ENCODE data around the gene ALPG.

DNA sequence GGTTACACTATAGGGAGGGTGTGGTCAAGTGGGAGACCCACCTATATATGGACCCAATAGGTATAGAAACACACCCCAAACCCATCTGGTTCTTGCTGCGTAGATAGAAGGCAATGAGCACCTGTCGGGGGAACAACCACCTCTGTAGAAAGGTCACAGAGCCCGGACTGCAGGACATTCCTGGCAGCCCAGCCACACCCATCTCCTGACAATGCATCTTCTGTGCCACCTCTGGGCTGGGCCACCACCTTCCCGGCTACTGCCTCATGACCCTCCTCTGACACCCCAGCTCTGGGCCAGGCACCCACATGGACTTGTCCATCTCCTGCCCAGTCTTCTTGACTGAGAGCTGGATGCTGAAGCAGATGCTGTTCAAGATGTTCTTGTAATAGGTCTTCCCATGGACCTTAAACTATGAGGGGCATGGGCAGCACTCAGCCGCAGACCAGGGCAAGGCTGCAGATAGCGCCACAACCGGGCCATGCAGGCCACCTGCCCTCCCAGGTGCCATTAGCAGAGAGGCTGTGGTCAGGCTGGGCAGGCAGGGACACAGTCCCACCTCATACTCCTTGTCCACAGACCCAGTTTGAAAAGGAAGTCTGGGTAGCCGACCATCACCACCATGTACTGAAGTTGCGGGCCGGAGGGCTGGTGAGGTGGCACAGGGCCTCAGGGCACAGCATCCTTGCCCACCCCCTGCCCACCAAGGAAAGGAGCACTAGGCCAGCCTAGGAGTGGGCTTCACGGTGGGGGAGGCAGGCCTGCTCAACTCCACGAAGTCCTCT lies 9.3 kb downstream of the ALPG start:
- TF ChIP-seq, protein P1, sequence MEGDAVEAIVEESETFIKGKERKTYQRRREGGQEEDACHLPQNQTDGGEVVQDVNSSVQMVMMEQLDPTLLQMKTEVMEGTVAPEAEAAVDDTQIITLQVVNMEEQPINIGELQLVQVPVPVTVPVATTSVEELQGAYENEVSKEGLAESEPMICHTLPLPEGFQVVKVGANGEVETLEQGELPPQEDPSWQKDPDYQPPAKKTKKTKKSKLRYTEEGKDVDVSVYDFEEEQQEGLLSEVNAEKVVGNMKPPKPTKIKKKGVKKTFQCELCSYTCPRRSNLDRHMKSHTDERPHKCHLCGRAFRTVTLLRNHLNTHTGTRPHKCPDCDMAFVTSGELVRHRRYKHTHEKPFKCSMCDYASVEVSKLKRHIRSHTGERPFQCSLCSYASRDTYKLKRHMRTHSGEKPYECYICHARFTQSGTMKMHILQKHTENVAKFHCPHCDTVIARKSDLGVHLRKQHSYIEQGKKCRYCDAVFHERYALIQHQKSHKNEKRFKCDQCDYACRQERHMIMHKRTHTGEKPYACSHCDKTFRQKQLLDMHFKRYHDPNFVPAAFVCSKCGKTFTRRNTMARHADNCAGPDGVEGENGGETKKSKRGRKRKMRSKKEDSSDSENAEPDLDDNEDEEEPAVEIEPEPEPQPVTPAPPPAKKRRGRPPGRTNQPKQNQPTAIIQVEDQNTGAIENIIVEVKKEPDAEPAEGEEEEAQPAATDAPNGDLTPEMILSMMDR (IDR thresholded peaks at IDR 0.05) = no peak
- TF ChIP-seq, protein P2, sequence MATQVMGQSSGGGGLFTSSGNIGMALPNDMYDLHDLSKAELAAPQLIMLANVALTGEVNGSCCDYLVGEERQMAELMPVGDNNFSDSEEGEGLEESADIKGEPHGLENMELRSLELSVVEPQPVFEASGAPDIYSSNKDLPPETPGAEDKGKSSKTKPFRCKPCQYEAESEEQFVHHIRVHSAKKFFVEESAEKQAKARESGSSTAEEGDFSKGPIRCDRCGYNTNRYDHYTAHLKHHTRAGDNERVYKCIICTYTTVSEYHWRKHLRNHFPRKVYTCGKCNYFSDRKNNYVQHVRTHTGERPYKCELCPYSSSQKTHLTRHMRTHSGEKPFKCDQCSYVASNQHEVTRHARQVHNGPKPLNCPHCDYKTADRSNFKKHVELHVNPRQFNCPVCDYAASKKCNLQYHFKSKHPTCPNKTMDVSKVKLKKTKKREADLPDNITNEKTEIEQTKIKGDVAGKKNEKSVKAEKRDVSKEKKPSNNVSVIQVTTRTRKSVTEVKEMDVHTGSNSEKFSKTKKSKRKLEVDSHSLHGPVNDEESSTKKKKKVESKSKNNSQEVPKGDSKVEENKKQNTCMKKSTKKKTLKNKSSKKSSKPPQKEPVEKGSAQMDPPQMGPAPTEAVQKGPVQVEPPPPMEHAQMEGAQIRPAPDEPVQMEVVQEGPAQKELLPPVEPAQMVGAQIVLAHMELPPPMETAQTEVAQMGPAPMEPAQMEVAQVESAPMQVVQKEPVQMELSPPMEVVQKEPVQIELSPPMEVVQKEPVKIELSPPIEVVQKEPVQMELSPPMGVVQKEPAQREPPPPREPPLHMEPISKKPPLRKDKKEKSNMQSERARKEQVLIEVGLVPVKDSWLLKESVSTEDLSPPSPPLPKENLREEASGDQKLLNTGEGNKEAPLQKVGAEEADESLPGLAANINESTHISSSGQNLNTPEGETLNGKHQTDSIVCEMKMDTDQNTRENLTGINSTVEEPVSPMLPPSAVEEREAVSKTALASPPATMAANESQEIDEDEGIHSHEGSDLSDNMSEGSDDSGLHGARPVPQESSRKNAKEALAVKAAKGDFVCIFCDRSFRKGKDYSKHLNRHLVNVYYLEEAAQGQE (IDR thresholded peaks at IDR 0.05; ENCODE audit: insufficient read depth in 1 of 2, low read depth in 2 of 2, low read length in 1 of 2) = no peak
- TF ChIP-seq POLR2AphosphoS5 (IDR thresholded peaks at IDR 0.05; ENCODE audit: low read depth, low read length) (no peak), TCF7L2 (IDR thresholded peaks at IDR 0.05; ENCODE audit: low read depth, low read length) (no peak), SIN3A (IDR thresholded peaks at IDR 0.05; ENCODE audit: borderline replicate concordance, insufficient read depth, low read depth, low read length) (no peak)
